Thymus (tissue), 11 donors: ENCODE measurements around the gene AUTS2. TPM values are rescaled to one million over a fixed set of nuclear protein-coding genes. Genes with fewer than 3 reads are reported as not detected.

Source experiments
- DNase-seq, 9 donors: peaks; one replicate each; pipeline ENCODE4 v3.0.0-alpha.2; 2013; ENCODE audit warnings: low spot score in 9 of 9, low read depth in 6 of 9, missing footprints in 1 of 9
- H3K27ac ChIP-seq, 2 donors: one replicate each; pipeline ENCODE4 v1.5.1; 2013; ENCODE audit warnings: control low read depth in 1 of 2, low read depth in 1 of 2, low read length in 1 of 2, mild to moderate bottlenecking in 1 of 2, moderate library complexity in 1 of 2
- H3K27me3 ChIP-seq, 2 donors: one replicate each; pipeline ENCODE4 v1.5.1; 2013; ENCODE audit warnings: low read length in 1 of 2; ENCODE audit not compliant: control insufficient read depth in 2 of 2, insufficient read depth in 1 of 2
- H3K36me3 ChIP-seq, 2 donors: one replicate each; pipeline ENCODE4 v1.5.1; 2013; ENCODE audit warnings: low read length in 1 of 2, mild to moderate bottlenecking in 1 of 2, moderate library complexity in 1 of 2; ENCODE audit not compliant: control insufficient read depth in 2 of 2, insufficient read depth in 2 of 2
- H3K4me1 ChIP-seq, 2 donors: one replicate each; pipeline ENCODE4 v1.5.1; 2013; ENCODE audit warnings: low read length in 2 of 2; ENCODE audit not compliant: control insufficient read depth in 2 of 2, insufficient read depth in 2 of 2
- H3K4me3 ChIP-seq, 2 donors: one replicate each; pipeline ENCODE4 v1.5.1; 2013; ENCODE audit warnings: low read length in 2 of 2, control low read depth in 1 of 2, mild to moderate bottlenecking in 1 of 2
- H3K9me3 ChIP-seq, 2 donors: one replicate each; pipeline ENCODE4 v1.5.1; 2013; ENCODE audit warnings: low read length in 1 of 2, mild to moderate bottlenecking in 1 of 2; ENCODE audit not compliant: control insufficient read depth in 2 of 2, insufficient read depth in 1 of 2
- WGBS: extraction: QIAGEN DNeasy Blood & Tissue Kit; methylation state at CpG from one replicate; pipeline ENCODE4 v1.1.7; 2013; 5-methylcytosine and 5-hydroxymethylcytosine counted together
- polyA plus RNA-seq: library from polyadenylated mRNA; stranded (reverse); fragments of 200-250 nt; gene quantifications from one replicate; pipeline ENCODE4 v1.2.3, GENCODE V29; 2013
- total RNA-seq: library from RNA; stranded (reverse); fragments of 120-200 nt; gene quantifications from one replicate; pipeline ENCODE4 v1.2.4, GENCODE V29; 2013
- donor health status: healthy.

Gene AUTS2
- total and polyA plus RNA-seq, 2 donors: 9.2 to 17.1 TPM

GRCh38 chr7:70710651-70711050 is 1112.4 kb downstream of the AUTS2 start:
- DNase-seq: no peak
- no peaks in the 10 kb centered on the region for H3K27me3 ChIP-seq
- peaks cover 0 to 5% of the 10 kb centered on the region in 2 donors for H3K36me3 ChIP-seq
- H3K4me1 ChIP-seq: peaks cover 0 to 3% of the 10 kb centered on the region in 2 donors
- H3K27ac ChIP-seq: no peak overlapping the region
- 94% methylated on average over 3 of the region's 3 CpGs for WGBS
- no peak overlapping the region for H3K4me3 ChIP-seq
- no peaks in the 10 kb centered on the region for H3K9me3 ChIP-seq

GRCh38 chr7:70711452-70711851 is 1113.2 kb downstream of the AUTS2 start:
- Histone ChIP-seq H3K36me3 (peaks cover 0 to 5% of the 10 kb centered on the region in 2 donors), H3K27me3 (no peaks in the 10 kb centered on the region), H3K27ac (no peak overlapping the region), H3K9me3 (no peaks in the 10 kb centered on the region), H3K4me3 (no peak overlapping the region), H3K4me1 (peaks cover 0 to 3% of the 10 kb centered on the region in 2 donors)
- no peak for DNase-seq
- 94% methylated on average over 11 of the region's 11 CpGs for WGBS

DNA sequence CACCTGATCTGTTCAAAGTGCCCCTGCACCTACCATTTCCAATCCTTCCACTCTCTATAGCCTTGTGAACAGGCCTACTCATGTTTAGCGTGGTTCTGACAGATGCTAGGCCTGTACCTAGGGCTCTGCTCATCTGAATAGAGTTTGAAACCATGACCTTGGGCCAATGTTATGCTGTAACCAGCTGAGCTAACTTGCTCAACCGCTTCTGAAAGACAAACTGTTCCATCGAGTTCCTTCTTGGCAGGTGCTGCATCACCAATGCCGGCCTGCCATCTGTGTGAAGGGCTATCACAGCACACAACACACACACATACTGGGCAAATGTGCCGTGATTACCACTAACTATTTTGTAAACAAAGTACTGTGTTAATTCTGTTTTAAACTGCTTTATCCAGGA is 1114.7 kb downstream of the AUTS2 start:
- H3K36me3 ChIP-seq: no peaks in the 10 kb centered on the region
- H3K9me3 ChIP-seq: no peaks in the 10 kb centered on the region
- no peaks in the 10 kb centered on the region for H3K27me3 ChIP-seq
- H3K4me1 ChIP-seq: peaks cover 4 to 12% of the 10 kb centered on the region in 2 donors
- no peak overlapping the region for H3K4me3 ChIP-seq
- no peak for DNase-seq
- WGBS: 98% methylated on average over 5 of the region's 5 CpGs
- H3K27ac ChIP-seq: no peak overlapping the region

GRCh38 chr7:70714506-70715038 is 1116.3 kb downstream of the AUTS2 start:
- Histone ChIP-seq H3K4me3 (no peak overlapping the region), H3K4me1 (peaks cover 4 to 17% of the 10 kb centered on the region in 2 donors), H3K27me3 (no peaks in the 10 kb centered on the region), H3K27ac (no peak overlapping the region), H3K36me3 (no peaks in the 10 kb centered on the region), H3K9me3 (no peaks in the 10 kb centered on the region)
- no peak for DNase-seq
- 98% methylated on average over 6 of the region's 6 CpGs for WGBS

DNA sequence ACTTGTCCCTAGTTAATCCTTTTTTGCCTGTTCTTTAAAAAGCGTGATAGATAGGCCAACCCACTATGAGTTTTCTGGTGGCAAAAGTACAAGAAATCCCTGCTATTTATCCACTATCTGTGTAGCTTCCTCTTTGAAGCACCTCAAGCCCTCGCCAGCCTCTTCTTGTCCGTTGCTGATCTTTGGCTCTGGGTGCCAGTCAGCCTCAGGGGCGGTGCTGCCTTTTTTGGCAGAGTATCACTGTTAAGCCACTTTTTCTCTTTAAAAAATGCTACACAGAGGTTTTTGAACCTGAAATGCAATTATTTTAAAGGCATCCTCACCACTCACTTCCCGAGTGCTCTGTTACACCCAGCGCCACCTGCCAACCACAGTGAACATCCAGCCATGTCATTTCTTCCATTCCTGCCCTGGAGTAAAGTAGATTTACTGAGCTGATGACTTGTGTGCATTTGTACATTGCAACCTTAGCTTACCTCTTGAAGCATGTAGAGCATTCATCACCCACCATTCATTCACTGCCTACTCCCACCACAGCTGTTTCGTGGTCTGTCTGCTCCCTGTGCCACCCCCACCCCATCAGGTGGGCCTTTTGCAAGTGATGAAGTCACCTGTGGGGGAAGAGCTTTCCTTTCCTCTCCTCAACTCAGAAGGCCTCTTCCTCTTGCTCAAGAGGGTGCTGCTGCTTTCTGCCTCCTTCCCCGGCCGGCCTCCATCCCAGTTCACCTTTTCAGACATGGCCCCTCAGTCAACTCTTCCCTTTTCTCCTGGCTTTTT is 1119.5 kb downstream of the AUTS2 start:
- peaks cover 4 to 15% of the 10 kb centered on the region in 2 donors for H3K4me1 ChIP-seq
- no peak overlapping the region for H3K27ac ChIP-seq
- no peaks in the 10 kb centered on the region for H3K27me3 ChIP-seq
- H3K9me3 ChIP-seq: no peaks in the 10 kb centered on the region
- DNase-seq: peak in 3 of 9 donors; percentile 31 to 62 (median 37)
- no peaks in the 10 kb centered on the region for H3K36me3 ChIP-seq
- 85% methylated on average over 9 of the region's 9 CpGs for WGBS
- no peak overlapping the region for H3K4me3 ChIP-seq

DNA sequence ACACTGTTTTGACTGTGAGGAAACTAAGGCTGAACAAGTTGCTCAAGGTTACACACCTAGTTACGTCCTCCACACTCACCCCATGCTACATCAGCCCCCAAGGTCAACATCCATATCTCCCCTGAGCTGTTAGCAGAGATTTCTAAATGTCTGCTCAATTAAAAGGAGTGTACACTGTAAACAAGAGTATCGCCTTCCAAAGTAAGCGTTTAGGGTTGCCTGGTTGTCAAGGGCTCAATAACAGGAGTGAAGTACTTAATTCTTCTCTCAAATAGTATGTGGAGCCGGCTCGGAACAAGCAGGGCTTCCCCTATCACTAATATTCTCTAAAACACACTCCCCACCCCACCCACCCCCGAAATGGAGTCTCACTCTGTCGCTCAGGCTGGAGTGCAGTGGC is 1120.8 kb downstream of the AUTS2 start:
- Histone ChIP-seq H3K27ac (no peak overlapping the region), H3K27me3 (no peaks in the 10 kb centered on the region), H3K4me1 (peaks cover 4 to 15% of the 10 kb centered on the region in 2 donors), H3K36me3 (no peaks in the 10 kb centered on the region), H3K9me3 (no peaks in the 10 kb centered on the region), H3K4me3 (no peak overlapping the region)
- no peak for DNase-seq
- 96% methylated on average over 7 of the region's 7 CpGs for WGBS

DNA sequence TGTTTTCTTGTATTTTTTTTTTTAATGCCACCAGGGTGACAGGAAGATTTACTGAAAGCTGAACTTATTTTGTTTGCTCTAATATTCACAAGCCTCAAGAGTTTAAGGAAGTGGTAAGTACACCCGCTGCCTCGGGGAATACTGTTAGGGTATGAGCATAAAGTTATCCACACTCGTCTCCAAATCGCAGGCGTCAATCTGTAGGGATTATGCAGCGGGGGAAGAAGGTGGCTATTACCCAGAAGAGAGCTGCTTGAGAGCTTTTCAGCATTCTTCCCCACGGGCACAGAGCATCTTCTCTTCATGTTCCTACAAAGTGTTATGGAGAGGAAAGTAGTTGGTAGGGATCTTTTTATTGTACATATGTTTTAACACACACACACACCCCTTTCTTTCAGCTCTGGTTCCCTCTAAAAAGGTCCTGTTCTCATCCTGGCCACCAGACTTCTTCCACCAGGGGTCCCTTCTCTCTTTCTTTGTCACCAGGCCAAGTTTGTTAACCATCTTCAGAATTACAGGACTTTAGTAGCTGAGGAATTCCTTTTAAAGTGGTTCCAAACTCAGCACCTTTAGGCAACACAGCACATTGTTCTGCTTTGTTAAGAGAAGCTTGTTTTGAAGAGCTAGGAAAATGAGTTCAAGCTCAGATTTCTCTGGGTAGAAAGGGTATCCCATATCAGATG is 1122.1 kb downstream of the AUTS2 start:
- no peak for DNase-seq
- Histone ChIP-seq H3K4me1 (peaks cover 4 to 15% of the 10 kb centered on the region in 2 donors), H3K9me3 (no peaks in the 10 kb centered on the region), H3K36me3 (no peaks in the 10 kb centered on the region), H3K4me3 (no peak overlapping the region), H3K27ac (no peak overlapping the region), H3K27me3 (no peaks in the 10 kb centered on the region)
- WGBS: 43% methylated on average over 7 of the region's 7 CpGs

DNA sequence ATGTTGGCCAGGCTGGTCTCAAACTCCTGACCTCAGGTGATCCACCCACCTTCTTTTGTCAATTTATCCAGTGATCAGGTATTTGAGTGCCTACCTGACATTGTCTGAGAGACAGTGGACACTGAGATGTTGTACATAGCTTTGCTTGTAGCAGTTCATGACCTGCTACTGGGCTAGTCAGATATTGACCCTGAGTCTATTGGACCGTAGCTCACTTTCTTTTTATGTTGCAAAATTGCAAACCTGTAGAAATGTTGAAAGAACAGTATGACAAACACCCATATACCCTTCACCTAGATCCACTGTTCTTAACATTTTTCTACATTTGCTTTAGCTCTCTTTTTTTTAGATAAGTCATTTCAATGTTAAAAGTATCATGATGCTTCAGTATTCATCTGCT is 1123.2 kb downstream of the AUTS2 start:
- 98% methylated on average over 1 of the region's 1 CpG for WGBS
- no peak overlapping the region for H3K4me3 ChIP-seq
- peaks cover 4 to 14% of the 10 kb centered on the region in 2 donors for H3K4me1 ChIP-seq
- no peak overlapping the region for H3K27ac ChIP-seq
- H3K27me3 ChIP-seq: no peaks in the 10 kb centered on the region
- no peak for DNase-seq
- H3K36me3 ChIP-seq: no peaks in the 10 kb centered on the region
- no peaks in the 10 kb centered on the region for H3K9me3 ChIP-seq

GRCh38 chr7:70723339-70723738 is 1125.1 kb downstream of the AUTS2 start:
- DNase-seq: no peak
- Histone ChIP-seq H3K4me1 (peaks cover 0 to 1% of the 10 kb centered on the region in 2 donors), H3K36me3 (no peaks in the 10 kb centered on the region), H3K27ac (no peak overlapping the region), H3K27me3 (no peaks in the 10 kb centered on the region), H3K9me3 (no peaks in the 10 kb centered on the region), H3K4me3 (no peak overlapping the region)
- 98% methylated on average over 5 of the region's 5 CpGs for WGBS
